ENCODE data around the gene PIGQ. TPM values are rescaled to one million over a fixed set of nuclear protein-coding genes. Genes with fewer than 3 reads are reported as not detected.

Gene PIGQ
- total RNA-seq, 1 experiment from 2014 or later: 45.6 TPM

DNA sequence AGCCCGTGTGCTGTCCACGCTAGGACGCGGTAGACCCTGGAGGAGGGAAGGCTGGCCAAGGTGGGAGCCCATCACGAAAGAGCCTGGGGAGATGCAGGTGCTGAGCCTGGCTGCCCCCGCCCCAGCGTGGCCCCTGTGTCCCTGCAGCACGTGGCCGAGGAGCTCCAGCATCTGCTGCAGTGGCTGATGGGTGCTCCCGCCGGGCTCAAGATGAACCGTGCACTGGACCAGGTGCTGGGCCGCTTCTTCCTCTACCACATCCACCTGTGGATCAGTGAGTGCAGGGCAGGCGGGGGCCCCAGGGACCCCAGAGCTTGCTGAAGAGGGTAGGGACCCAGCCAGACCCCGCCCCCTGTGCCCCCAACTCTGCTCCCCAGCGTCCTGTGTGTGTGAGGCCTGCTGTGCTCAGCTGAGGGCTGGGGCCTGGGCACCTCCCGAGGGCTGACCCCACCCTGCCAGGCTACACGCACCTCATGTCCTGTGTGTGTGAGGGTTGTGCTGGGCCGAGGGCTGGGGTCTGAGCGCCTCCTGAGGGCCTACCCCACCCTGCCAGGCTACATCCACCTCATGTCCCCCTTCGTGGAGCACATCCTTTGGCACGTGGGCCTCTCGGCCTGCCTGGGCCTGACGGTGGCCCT, 8.6 kb downstream of the PIGQ start:
- ChIA-PET CTCF (interaction anchor here (0.5 to 1.7 kb wide), 5 partner anchors 9 to 103 kb away, joined by 3 to 7 read pairs (median 3); partner anchors contain the start of gene RHOT2), POLR2A (interaction anchor here (0.6 kb wide), 1 partner anchor 9 kb away, joined by 3 read pairs; no protein-coding TSS in a partner anchor)
- peaks cover 13% of the 10 kb centered on the region for H3K36me3 Mint-ChIP-seq (ENCODE audit: insufficient read depth, unreplicated experiment)
- no peak overlapping the region for H3K4me3 Mint-ChIP-seq (ENCODE audit: unreplicated experiment)
- H3K27ac Mint-ChIP-seq (ENCODE audit: low read depth, unreplicated experiment): no peak overlapping the region
- BruUV-seq (replicated peaks): no TSS peak
- DNase-seq (ENCODE audit: unreplicated experiment): no peak
- H3K27me3 Mint-ChIP-seq (ENCODE audit: insufficient read depth, unreplicated experiment): no peaks in the 10 kb centered on the region
- TF ChIP-seq, protein P1, sequence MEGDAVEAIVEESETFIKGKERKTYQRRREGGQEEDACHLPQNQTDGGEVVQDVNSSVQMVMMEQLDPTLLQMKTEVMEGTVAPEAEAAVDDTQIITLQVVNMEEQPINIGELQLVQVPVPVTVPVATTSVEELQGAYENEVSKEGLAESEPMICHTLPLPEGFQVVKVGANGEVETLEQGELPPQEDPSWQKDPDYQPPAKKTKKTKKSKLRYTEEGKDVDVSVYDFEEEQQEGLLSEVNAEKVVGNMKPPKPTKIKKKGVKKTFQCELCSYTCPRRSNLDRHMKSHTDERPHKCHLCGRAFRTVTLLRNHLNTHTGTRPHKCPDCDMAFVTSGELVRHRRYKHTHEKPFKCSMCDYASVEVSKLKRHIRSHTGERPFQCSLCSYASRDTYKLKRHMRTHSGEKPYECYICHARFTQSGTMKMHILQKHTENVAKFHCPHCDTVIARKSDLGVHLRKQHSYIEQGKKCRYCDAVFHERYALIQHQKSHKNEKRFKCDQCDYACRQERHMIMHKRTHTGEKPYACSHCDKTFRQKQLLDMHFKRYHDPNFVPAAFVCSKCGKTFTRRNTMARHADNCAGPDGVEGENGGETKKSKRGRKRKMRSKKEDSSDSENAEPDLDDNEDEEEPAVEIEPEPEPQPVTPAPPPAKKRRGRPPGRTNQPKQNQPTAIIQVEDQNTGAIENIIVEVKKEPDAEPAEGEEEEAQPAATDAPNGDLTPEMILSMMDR (IDR thresholded peaks at IDR 0.05; ENCODE audit: unreplicated experiment): no peak
- intact Hi-C loops (cut with micrococcal nuclease): no loop called here
- no peaks in the 10 kb centered on the region for H3K4me1 Mint-ChIP-seq (ENCODE audit: insufficient read depth, unreplicated experiment)
- no peaks in the 10 kb centered on the region for H3K9me3 Mint-ChIP-seq (ENCODE audit: unreplicated experiment)

DNA sequence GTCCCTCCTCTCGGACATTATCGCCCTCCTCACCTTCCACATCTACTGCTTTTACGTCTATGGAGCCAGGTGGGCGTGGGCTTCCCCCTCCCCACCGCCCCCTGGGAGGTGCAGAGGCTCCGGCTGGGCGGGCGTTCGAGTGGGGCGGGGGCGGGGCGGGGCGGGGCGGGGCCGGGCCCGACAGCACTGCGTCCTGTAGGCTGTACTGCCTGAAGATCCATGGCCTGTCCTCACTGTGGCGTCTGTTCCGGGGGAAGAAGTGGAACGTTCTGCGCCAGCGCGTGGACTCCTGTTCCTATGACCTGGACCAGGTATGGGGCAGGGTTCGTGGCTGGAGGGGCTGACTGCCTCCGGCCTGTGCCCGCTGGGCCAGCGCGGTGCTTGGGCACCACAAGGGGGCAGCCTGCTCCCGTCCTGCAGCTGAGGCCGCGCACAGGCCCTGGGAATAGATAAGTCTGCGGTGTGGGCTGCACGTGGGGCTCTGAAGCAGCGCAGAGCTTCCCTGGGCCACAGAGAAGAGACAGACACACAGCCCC, 9.2 kb downstream of the PIGQ start:
- DNase-seq (ENCODE audit: unreplicated experiment): peak; percentile 65
- TF ChIP-seq, protein P1 (IDR thresholded peaks at IDR 0.05; ENCODE audit: unreplicated experiment): peak; percentile 63
- no TSS peak for BruUV-seq (replicated peaks)
- ChIA-PET CTCF (interaction anchor here (0.6 to 1.7 kb wide), 5 partner anchors 9 to 89 kb away, joined by 3 to 7 read pairs (median 3); partner anchors contain the start of genes METTL26 and RHOT2), POLR2A (no interaction called here)
- Mint-ChIP-seq H3K9me3 (ENCODE audit: unreplicated experiment) (no peaks in the 10 kb centered on the region), H3K36me3 (ENCODE audit: insufficient read depth, unreplicated experiment) (peaks cover 13% of the 10 kb centered on the region), H3K27me3 (ENCODE audit: insufficient read depth, unreplicated experiment) (no peaks in the 10 kb centered on the region), H3K27ac (ENCODE audit: low read depth, unreplicated experiment) (no peak overlapping the region), H3K4me3 (ENCODE audit: unreplicated experiment) (no peak overlapping the region), H3K4me1 (ENCODE audit: insufficient read depth, unreplicated experiment) (no peaks in the 10 kb centered on the region)
- intact Hi-C loops (cut with micrococcal nuclease): no loop called here

GRCh38 chr16:580141-580945, 10.6 kb downstream of the PIGQ start:
- Mint-ChIP-seq H3K4me1 (ENCODE audit: insufficient read depth, unreplicated experiment) (no peaks in the 10 kb centered on the region), H3K4me3 (ENCODE audit: unreplicated experiment) (no peak overlapping the region), H3K36me3 (ENCODE audit: insufficient read depth, unreplicated experiment) (peaks cover 8% of the 10 kb centered on the region), H3K9me3 (ENCODE audit: unreplicated experiment) (no peaks in the 10 kb centered on the region), H3K27ac (ENCODE audit: low read depth, unreplicated experiment) (no peak overlapping the region), H3K27me3 (ENCODE audit: insufficient read depth, unreplicated experiment) (no peaks in the 10 kb centered on the region)
- BruUV-seq (replicated peaks): no TSS peak
- intact Hi-C loops (cut with micrococcal nuclease): no loop called here
- ChIA-PET CTCF (interaction anchor here (0.9 to 1.5 kb wide), 2 partner anchors 8 to 13 kb away, joined by 4 read pairs; no protein-coding TSS in a partner anchor), POLR2A (interaction anchor here (0.8 kb wide), 1 partner anchor 9 kb away, joined by 3 read pairs; the partner anchor contains the start of gene RAB40C)
- DNase-seq (ENCODE audit: unreplicated experiment): no peak
- TF ChIP-seq, protein P1 (IDR thresholded peaks at IDR 0.05; ENCODE audit: unreplicated experiment): no peak
